Activated CD8-positive, alpha-beta T cell treated with anti-CD3 and anti-CD28 coated beads for 36 hours (primary cell): ENCODE data around the gene HOXB1. TPM values are rescaled to one million over a fixed set of nuclear protein-coding genes. Genes with fewer than 3 reads are reported as not detected.
A peak's percentile ranks its signal among the peaks of the same experiment; 100 is the strongest.

ENCODE experiments used
- ATAC-seq: fragments of 200-7000 bp; cut with Tn5 transposase; one replicate; pipeline ENCODE4 v1.10.0; 2021; ENCODE audit warnings: mild to moderate bottlenecking, moderate library complexity
- CTCF ChIA-PET: fragments of 350-600 bp; sonication (Branson Sonifier 250); formaldehyde crosslinking; loops from one replicate; lab custom pipeline; 2021; ENCODE audit warnings: antibody characterized with exemption; lab: Charles Lee
- POLR2A ChIA-PET: fragments of 350-600 bp; sonication (Branson Sonifier 250); formaldehyde crosslinking; loops from one replicate; lab custom pipeline; 2021; ENCODE audit warnings: antibody characterized with exemption; lab: Charles Lee
- DNase-seq: peaks from one replicate; pipeline ENCODE4 v3.0.0-alpha.2; 2020
- H3K27ac Mint-ChIP-seq: one replicate; pipeline ENCODE4 v1.8.0; 2021; ENCODE audit warnings: mild to moderate bottlenecking, mixed read lengths
- H3K27me3 Mint-ChIP-seq: one replicate; pipeline ENCODE4 v1.8.0; 2021; ENCODE audit warnings: mixed read lengths
- H3K36me3 Mint-ChIP-seq: one replicate; pipeline ENCODE4 v1.8.0; 2021; ENCODE audit warnings: low read depth, mixed read lengths
- H3K4me1 Mint-ChIP-seq: one replicate; pipeline ENCODE4 v1.8.0; 2021; ENCODE audit warnings: low read depth, mixed read lengths
- H3K4me3 Mint-ChIP-seq: one replicate; pipeline ENCODE4 v1.8.0; 2021; ENCODE audit warnings: mild to moderate bottlenecking, moderate library complexity, mixed read lengths
- H3K9me3 Mint-ChIP-seq: one replicate; pipeline ENCODE4 v1.8.0; 2021; ENCODE audit warnings: mixed read lengths
- intact Hi-C: fragments of 100-400 bp; cut with micrococcal nuclease; formaldehyde crosslinking; loops from one replicate; pipeline ENCODE4 v1.10.0; 2022
- total RNA-seq, 2 experiments: library from RNA; stranded (reverse); gene quantifications; one replicate each; pipeline ENCODE4 v1.2.3, GENCODE V29; 2021
- TF ChIP-seq, protein P1 (sequence below): fragments of 200-600 bp; IDR thresholded peaks from one replicate; pipeline ENCODE4 v1.8.0; 2022; ENCODE audit warnings: antibody characterized with exemption, mild to moderate bottlenecking

Gene HOXB1
- total RNA-seq, 2 experiments from 2014 or later = not detected

DNA sequence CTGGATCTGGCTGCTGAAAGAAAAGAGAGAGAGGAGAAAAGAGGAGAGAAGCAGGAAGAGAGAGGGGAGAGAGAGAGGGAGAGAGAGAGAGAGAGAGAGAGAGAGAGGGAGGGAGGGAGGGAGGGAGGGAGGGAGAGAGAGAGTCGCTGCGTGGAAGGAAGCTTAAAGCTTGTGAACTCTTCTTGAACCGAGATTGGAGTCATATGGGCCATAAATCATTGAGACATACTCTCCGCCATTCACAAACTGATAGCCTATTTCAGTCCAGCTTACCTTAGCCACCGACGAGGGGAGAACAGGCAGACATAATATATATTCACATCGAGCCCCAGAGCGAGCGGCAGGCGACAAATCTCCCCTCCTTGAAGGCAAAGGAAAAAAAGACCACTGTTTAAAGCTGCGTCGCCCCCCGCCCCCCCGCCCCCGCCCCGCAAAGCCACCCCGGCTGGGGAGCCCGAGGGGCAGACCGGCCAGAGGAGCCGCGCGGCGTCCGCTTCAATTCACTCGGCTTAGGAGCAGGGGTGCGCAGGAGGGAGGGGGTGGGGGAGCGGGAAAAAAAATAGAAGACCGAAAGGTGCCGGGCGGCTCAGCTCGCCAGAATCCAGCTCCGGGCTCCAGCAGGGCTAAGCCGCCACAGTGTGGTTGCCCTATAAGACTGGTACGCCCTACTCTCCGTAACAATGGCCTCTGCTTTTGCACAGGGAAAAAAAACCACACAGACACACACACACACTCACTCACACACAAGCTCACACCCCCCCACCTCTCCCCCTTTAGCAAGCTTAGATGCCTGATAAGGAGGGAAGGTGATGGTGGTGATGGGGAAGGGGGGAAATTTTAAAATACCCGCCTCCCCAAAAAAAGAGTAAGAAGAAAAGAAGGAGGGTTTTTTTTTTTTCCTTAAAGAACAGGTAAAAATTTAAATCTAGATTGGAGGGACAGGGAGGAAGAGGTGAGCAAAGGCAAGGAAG lies 24.7 kb upstream of the HOXB1 start:
- peaks cover 4% of the 10 kb centered on the region for H3K4me1 Mint-ChIP-seq
- DNase-seq = peak; percentile 28
- intact Hi-C loops = no loop called here
- ChIA-PET POLR2A (interaction anchor here (0.6 to 1.4 kb wide), 5 partner anchors 8 to 124 kb away, joined by 3 to 4 read pairs (median 3); no protein-coding TSS in a partner anchor), CTCF (interaction anchor here (0.7 to 1.7 kb wide), 5 partner anchors 27 to 64 kb away, joined by 3 to 6 read pairs (median 3); partner anchors contain the start of gene HOXB5)
- peak overlapping the region; percentile 59 for H3K4me3 Mint-ChIP-seq
- H3K36me3 Mint-ChIP-seq = no peaks in the 10 kb centered on the region
- ATAC-seq = peak; percentile 79
- H3K27me3 Mint-ChIP-seq = peaks cover 1% of the 10 kb centered on the region
- TF ChIP-seq, protein P1, sequence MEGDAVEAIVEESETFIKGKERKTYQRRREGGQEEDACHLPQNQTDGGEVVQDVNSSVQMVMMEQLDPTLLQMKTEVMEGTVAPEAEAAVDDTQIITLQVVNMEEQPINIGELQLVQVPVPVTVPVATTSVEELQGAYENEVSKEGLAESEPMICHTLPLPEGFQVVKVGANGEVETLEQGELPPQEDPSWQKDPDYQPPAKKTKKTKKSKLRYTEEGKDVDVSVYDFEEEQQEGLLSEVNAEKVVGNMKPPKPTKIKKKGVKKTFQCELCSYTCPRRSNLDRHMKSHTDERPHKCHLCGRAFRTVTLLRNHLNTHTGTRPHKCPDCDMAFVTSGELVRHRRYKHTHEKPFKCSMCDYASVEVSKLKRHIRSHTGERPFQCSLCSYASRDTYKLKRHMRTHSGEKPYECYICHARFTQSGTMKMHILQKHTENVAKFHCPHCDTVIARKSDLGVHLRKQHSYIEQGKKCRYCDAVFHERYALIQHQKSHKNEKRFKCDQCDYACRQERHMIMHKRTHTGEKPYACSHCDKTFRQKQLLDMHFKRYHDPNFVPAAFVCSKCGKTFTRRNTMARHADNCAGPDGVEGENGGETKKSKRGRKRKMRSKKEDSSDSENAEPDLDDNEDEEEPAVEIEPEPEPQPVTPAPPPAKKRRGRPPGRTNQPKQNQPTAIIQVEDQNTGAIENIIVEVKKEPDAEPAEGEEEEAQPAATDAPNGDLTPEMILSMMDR = no peak
- no peaks in the 10 kb centered on the region for H3K9me3 Mint-ChIP-seq
- no peak overlapping the region for H3K27ac Mint-ChIP-seq

DNA sequence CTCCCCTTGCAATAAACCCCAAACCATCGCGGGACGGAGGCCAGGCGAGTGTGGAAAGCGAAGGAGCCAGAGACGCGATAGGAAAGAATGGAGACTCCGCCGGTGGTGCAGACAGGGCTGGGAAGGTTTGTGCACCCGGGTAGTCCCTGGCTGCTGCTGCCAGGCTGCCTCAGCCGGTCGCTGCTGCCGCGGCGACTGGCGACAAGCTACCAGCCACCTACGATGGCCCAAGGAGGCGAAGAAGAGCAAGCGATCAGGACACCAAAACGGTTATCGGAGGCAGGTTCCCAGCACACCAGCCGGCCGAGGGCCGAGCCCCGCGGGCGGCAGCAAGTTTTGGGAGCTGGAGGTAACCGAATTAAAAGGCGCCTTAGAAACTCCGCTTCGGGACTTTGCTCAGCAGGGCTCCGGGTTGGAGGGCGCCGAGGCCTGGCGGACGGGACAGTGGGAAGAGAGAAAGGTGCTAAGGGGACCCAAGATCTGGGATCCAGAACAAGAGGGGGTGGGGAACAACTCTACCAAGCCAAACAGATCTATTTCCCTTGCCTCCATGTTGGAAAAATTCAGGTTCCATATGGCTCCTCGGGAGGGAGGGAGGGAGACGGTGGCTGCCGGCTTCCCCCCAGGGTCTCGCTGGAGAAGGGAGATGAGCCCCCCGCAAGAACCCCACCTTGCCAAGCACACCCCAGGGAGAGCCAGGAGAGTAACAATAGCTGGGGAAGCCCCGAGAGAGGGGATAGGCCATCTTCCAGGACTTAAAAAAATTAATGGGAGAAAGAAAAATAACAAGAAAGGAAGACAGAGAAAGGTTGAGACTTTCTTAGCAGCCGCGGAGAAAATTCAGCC lies 23.8 kb upstream of the HOXB1 start:
- TF ChIP-seq, protein P1 = no peak
- no peak overlapping the region for H3K27ac Mint-ChIP-seq
- DNase-seq (no peak), ATAC-seq (no peak)
- no peaks in the 10 kb centered on the region for H3K9me3 Mint-ChIP-seq
- POLR2A ChIA-PET = interaction anchor here (1.4 kb wide), 1 partner anchor 11 kb away, joined by 4 read pairs; no protein-coding TSS in a partner anchor
- intact Hi-C loops = no loop called here
- H3K4me1 Mint-ChIP-seq = peaks cover 4% of the 10 kb centered on the region
- CTCF ChIA-PET = interaction anchor here (0.7 to 1.7 kb wide), 2 partner anchors 28 to 39 kb away, joined by 3 to 6 read pairs; partner anchors contain the start of gene HOXB5
- no peaks in the 10 kb centered on the region for H3K36me3 Mint-ChIP-seq
- peaks cover 1% of the 10 kb centered on the region for H3K27me3 Mint-ChIP-seq
- H3K4me3 Mint-ChIP-seq = peak overlapping the region; percentile 59

DNA sequence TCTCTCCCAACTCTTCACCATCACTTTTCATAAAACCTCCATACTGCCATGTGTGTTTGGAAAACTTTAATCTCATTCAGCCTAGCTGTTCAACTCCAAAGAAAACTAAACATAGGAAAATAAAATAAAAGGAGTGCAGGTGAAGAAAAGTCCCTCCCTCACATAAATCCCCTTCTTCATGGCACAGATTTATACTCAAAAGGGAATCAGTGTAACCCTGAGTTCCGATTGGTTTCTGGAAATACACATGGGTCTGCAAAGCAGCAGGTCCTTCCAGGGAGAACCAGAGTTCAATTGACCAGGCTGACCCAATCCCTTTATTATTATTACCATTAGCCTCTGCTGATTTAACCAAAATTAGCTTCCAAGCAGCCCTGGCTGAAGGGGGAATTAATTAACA lies 23.0 kb upstream of the HOXB1 start:
- Mint-ChIP-seq H3K36me3 (no peaks in the 10 kb centered on the region), H3K27me3 (peaks cover 1% of the 10 kb centered on the region)

DNA sequence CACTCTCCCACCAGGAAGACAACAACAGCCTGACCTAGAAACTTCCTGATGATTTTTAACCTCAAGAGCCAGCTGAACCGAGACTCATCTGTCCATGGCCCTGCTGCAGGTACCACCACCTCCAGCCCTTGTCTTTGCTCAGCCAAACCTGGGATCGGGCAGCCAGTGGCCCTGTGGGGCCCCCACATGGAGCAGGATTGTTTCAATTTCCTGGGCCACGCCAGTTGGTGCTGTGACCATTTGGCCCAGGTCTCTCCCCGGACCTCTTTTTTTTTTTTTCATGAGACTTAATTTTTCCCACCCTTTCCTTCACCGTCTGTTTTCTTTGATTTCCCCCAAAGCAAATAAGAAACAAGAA lies 22.4 kb upstream of the HOXB1 start:
- H3K4me1 Mint-ChIP-seq = peaks cover 8% of the 10 kb centered on the region
- H3K9me3 Mint-ChIP-seq = no peaks in the 10 kb centered on the region
- DNase-seq = no peak
- no peak overlapping the region for H3K27ac Mint-ChIP-seq
- no peaks in the 10 kb centered on the region for H3K36me3 Mint-ChIP-seq
- intact Hi-C loops = no loop called here
- ATAC-seq = no peak
- POLR2A ChIA-PET = no interaction called here
- peaks cover 1% of the 10 kb centered on the region for H3K27me3 Mint-ChIP-seq
- H3K4me3 Mint-ChIP-seq = no peak overlapping the region
- TF ChIP-seq, protein P1 = no peak
- CTCF ChIA-PET = no interaction called here

More for the DNA sequence above, 23.0 kb upstream of the HOXB1 start:
- CTCF ChIA-PET = no interaction called here
- ATAC-seq (no peak), DNase-seq (no peak)
- H3K27ac Mint-ChIP-seq = no peak overlapping the region
- no peaks in the 10 kb centered on the region for H3K9me3 Mint-ChIP-seq
- peaks cover 4% of the 10 kb centered on the region for H3K4me1 Mint-ChIP-seq
- POLR2A ChIA-PET = no interaction called here
- TF ChIP-seq, protein P1 = no peak
- no peak overlapping the region for H3K4me3 Mint-ChIP-seq
- intact Hi-C loops = no loop called here
